ENCODE results near the gene ELAVL4. TPM values are rescaled to one million over a fixed set of nuclear protein-coding genes. Genes with fewer than 3 reads are reported as not detected.

The ELAVL4 gene
- 1 to 10 TPM in 1 of 2 donors, under 1 TPM in 1; 0.18 to 4.0 TPM for total RNA-seq

GRCh38 chr1:50108497-50109059 lies at the start of gene ELAVL4:
Gene ELAVL4 (plus strand): TSS chr1:50108920. CDS start chr1:50109190, 270 bp downstream.
- peaks cover 2% of the 10 kb centered on the region for H3K27me3 ChIP-seq (replicated peaks; ENCODE audit: insufficient read depth)
- H3K27ac ChIP-seq = no peak within 1 kb of the TSS
- TF ChIP-seq POLR2A (IDR thresholded peaks at IDR 0.05) = no peak
- no peak for TF ChIP-seq CTCF (IDR thresholded peaks at IDR 0.05)
- no peak for TF ChIP-seq POLR2AphosphoS5 (IDR thresholded peaks at IDR 0.05)
- no peaks in the 10 kb centered on the region for H3K9me3 ChIP-seq
- H3K4me3 ChIP-seq = no peak within 1 kb of the TSS
- H3K36me3 ChIP-seq = no peaks in the 10 kb centered on the region
- no peak for DNase-seq (ENCODE audit: low spot score)
- no peaks in the 10 kb centered on the region for H3K4me1 ChIP-seq (replicated peaks)
- 55% methylated on average over 11 of the region's 11 CpGs for WGBS
- intact Hi-C loops (cut with DNase I) = no loop called here

GRCh38 chr1:50060279-50060678 lies 48.4 kb upstream of the ELAVL4 start:
- H3K4me3 ChIP-seq = no peak overlapping the region
- no peaks in the 10 kb centered on the region for H3K27me3 ChIP-seq (replicated peaks; ENCODE audit: insufficient read depth)
- no peak overlapping the region for H3K27ac ChIP-seq
- no peaks in the 10 kb centered on the region for H3K36me3 ChIP-seq
- no peaks in the 10 kb centered on the region for H3K4me1 ChIP-seq (replicated peaks)
- H3K9me3 ChIP-seq = no peaks in the 10 kb centered on the region
- intact Hi-C loops (cut with DNase I) = no loop called here
- 51% methylated on average over 3 of the region's 3 CpGs for WGBS
- DNase-seq (ENCODE audit: low spot score) = no peak
- TF ChIP-seq CTCF (IDR thresholded peaks at IDR 0.05) (no peak), POLR2AphosphoS5 (IDR thresholded peaks at IDR 0.05) (no peak), POLR2A (IDR thresholded peaks at IDR 0.05) (no peak)

- intact Hi-C loops (cut with DNase I) = no loop called here
- Histone ChIP-seq H3K36me3 (no peaks in the 10 kb centered on the region), H3K27me3 (replicated peaks; ENCODE audit: insufficient read depth) (no peaks in the 10 kb centered on the region), H3K4me1 (replicated peaks) (no peaks in the 10 kb centered on the region), H3K4me3 (no peak overlapping the region), H3K9me3 (no peaks in the 10 kb centered on the region), H3K27ac (no peak overlapping the region)
- 29% methylated on average over 1 of the region's 1 CpG for WGBS
- TF ChIP-seq POLR2AphosphoS5 (IDR thresholded peaks at IDR 0.05) (no peak), POLR2A (IDR thresholded peaks at IDR 0.05) (no peak), CTCF (IDR thresholded peaks at IDR 0.05) (no peak)
- no peak for DNase-seq (ENCODE audit: low spot score)
Observed at GRCh38 chr1:50066806-50067205, 41.9 kb upstream of the ELAVL4 start.

GRCh38 chr1:50074931-50075330 lies 33.8 kb upstream of the ELAVL4 start:
- intact Hi-C loops (cut with DNase I) = no loop called here
- DNase-seq (ENCODE audit: low spot score) = no peak
- 64% methylated on average over 2 of the region's 2 CpGs for WGBS

More at GRCh38 chr1:50074931-50075330, 33.8 kb upstream of the ELAVL4 start:
- TF ChIP-seq POLR2AphosphoS5 (IDR thresholded peaks at IDR 0.05) = no peak
- TF ChIP-seq POLR2A (IDR thresholded peaks at IDR 0.05) = no peak
- no peak for TF ChIP-seq CTCF (IDR thresholded peaks at IDR 0.05)
- Histone ChIP-seq H3K4me1 (replicated peaks) (no peaks in the 10 kb centered on the region), H3K36me3 (no peaks in the 10 kb centered on the region), H3K27ac (no peak overlapping the region), H3K27me3 (replicated peaks; ENCODE audit: insufficient read depth) (no peaks in the 10 kb centered on the region), H3K4me3 (no peak overlapping the region), H3K9me3 (no peaks in the 10 kb centered on the region)

All from prostate gland (tissue), 2 donors.